HepG2 (cell line): ENCODE measurements around the gene AUTS2. TPM values are rescaled to one million over a fixed set of nuclear protein-coding genes. Genes with fewer than 3 reads are reported as not detected.

Experiments used
- ATAC-seq: fragments of 200-7000 bp; cut with Tn5 transposase; 3 replicates; pipeline ENCODE4 v1.9.1; 2020; ENCODE audit warnings: mild to moderate bottlenecking, moderate library complexity
- BruUV-seq: library from RNA; stranded (reverse); fragments of 400-500 nt; replicated peaks from 2 replicates; lab custom pipeline; 2021; lab: Mats Ljungman, UMichigan
- CTCF ChIA-PET: fragments of 300-600 bp; formaldehyde crosslinking; extraction: SDS; loops from one replicate; lab custom pipeline; 2021; ENCODE audit warnings: low total read pairs, inconsistent platforms, low intra/inter-chr PET ratio; lab: Yijun Ruan, JAX
- POLR2A ChIA-PET: fragments of 350-600 bp; sonication (Branson Sonifier 250); formaldehyde crosslinking; loops from one replicate; lab custom pipeline; 2020; ENCODE audit warnings: antibody characterized with exemption, inconsistent platforms; lab: Yijun Ruan, JAX
- DNase-seq: peaks from one replicate; pipeline ENCODE4 v3.0.0-alpha.2; 2015; ENCODE audit warnings: low spot score
- FAIRE-seq: peaks from 3 replicates; lab custom pipeline; 2011; peaks lifted over from hg19 to GRCh38; lab: Jason Lieb, UNC
- H2AFZ ChIP-seq: one replicate; pipeline ENCODE4 v1.6.1; 2011; ENCODE audit warnings: low read length, inconsistent platforms
- H3K27ac ChIP-seq: fragments of 300-600 bp; 3 replicates; pipeline ENCODE4 v1.8.0; 2011; ENCODE audit warnings: mixed run types, mild to moderate bottlenecking, mixed read lengths, low read length, inconsistent platforms; ENCODE audit not compliant: insufficient read depth; ENCODE audit errors: extremely low read length
- H3K27me3 ChIP-seq, 2 experiments: fragments of 200-600 bp in 1 of 2; 2 replicates in 1 of 2; 3 replicates in 1 of 2; pipeline versions ENCODE4 v1.6.0 to v1.8.0; 2011; ENCODE audit warnings: low read length in 2 of 2, mild to moderate bottlenecking in 2 of 2, moderate library complexity in 2 of 2, inconsistent platforms in 1 of 2; ENCODE audit not compliant: insufficient read depth in 2 of 2, control insufficient read depth in 1 of 2
- H3K36me3 ChIP-seq, 2 experiments: fragments of 200-600 bp in 1 of 2; replicated peaks in 1 of 2; 2 replicates in 1 of 2; 3 replicates in 1 of 2; pipeline versions ENCODE4 v1.5.1 to v1.8.0; 2011; ENCODE audit warnings: low read length in 2 of 2, inconsistent platforms in 1 of 2; ENCODE audit not compliant: insufficient read depth in 2 of 2, control insufficient read depth in 1 of 2
- H3K4me1 ChIP-seq: 2 replicates; pipeline ENCODE4 v1.5.1; 2012; ENCODE audit warnings: low read length, inconsistent platforms; ENCODE audit not compliant: insufficient read depth
- H3K4me2 ChIP-seq: 2 replicates; pipeline ENCODE4 v1.6.0; 2011; ENCODE audit warnings: low read depth, low read length, inconsistent platforms
- H3K4me3 ChIP-seq, 3 experiments: fragments of 200-600 bp in 1 of 3; sonication (generic), shearing (Covaris generic) in 1 of 3; replicated peaks in 1 of 3; 2 replicates each; pipeline ENCODE4 v1.5.1; 2011 to 2016; ENCODE audit warnings: low read length in 3 of 3, inconsistent platforms in 2 of 3, low read depth in 2 of 3, mild to moderate bottlenecking in 2 of 3, control low read depth in 1 of 3, mixed read lengths in 1 of 3; ENCODE audit not compliant: insufficient read depth in 1 of 3
- H3K79me2 ChIP-seq: one replicate; pipeline ENCODE4 v1.6.1; 2011; ENCODE audit warnings: low read length, inconsistent platforms; ENCODE audit not compliant: insufficient read depth
- H3K9ac ChIP-seq: 2 replicates; pipeline ENCODE4 v1.6.0; 2011; ENCODE audit warnings: mild to moderate bottlenecking, low read depth, low read length, inconsistent platforms; ENCODE audit not compliant: insufficient read depth
- H3K9me3 ChIP-seq: 2 replicates; pipeline ENCODE4 v1.5.1; 2012; ENCODE audit warnings: mild to moderate bottlenecking, low read length
- H4K20me1 ChIP-seq: 2 replicates; pipeline ENCODE4 v1.6.0; 2011; ENCODE audit warnings: inconsistent platforms, mild to moderate bottlenecking, low read length, moderate library complexity; ENCODE audit not compliant: insufficient read depth
- CENPT ChIP-seq: sonication (generic); formaldehyde crosslinking; IDR thresholded peaks from 2 replicates; pipeline ENCODE4 v1.8.0; 2022; ENCODE audit warnings: low read depth, mild to moderate bottlenecking, moderate library complexity, missing genetic modification reagents
- CERS6 ChIP-seq: sonication (generic); formaldehyde crosslinking; IDR thresholded peaks from 2 replicates; pipeline ENCODE4 v1.5.0; 2020; ENCODE audit warnings: missing genetic modification reagents
- FOXO1 ChIP-seq: sonication (generic); formaldehyde crosslinking; IDR thresholded peaks from 2 replicates; pipeline ENCODE4 v1.4.0; 2020; ENCODE audit warnings: missing genetic modification reagents
- GPN1 ChIP-seq: sonication (generic); formaldehyde crosslinking; IDR thresholded peaks from 2 replicates; pipeline ENCODE4 v1.5.1; 2020; ENCODE audit warnings: missing genetic modification reagents, borderline replicate concordance
- HIVEP1 ChIP-seq: sonication (generic); formaldehyde crosslinking; IDR thresholded peaks from 2 replicates; pipeline ENCODE4 v1.4.0; 2020; ENCODE audit warnings: mild to moderate bottlenecking, missing genetic modification reagents
- NKX3-1 ChIP-seq: sonication (generic); formaldehyde crosslinking; IDR thresholded peaks from 2 replicates; pipeline ENCODE4 v1.5.0; 2020; ENCODE audit warnings: missing genetic modification reagents
- NR2F2 ChIP-seq: IDR thresholded peaks from 2 replicates; pipeline ENCODE4 v1.6.1; 2012; ENCODE audit warnings: low read depth, inconsistent platforms, borderline replicate concordance
- RNF2 ChIP-seq: fragments of 450-650 bp; conservative IDR thresholded peaks from 2 replicates; pipeline ENCODE4 v1.6.1; 2016; ENCODE audit warnings: low read depth
- SAFB2 ChIP-seq: sonication (generic); formaldehyde crosslinking; IDR thresholded peaks from 2 replicates; pipeline ENCODE4 v1.5.1; 2020; ENCODE audit warnings: missing genetic modification reagents, low read depth, mild to moderate bottlenecking, borderline replicate concordance
- SIN3B ChIP-seq: fragments of 150-350 bp; IDR thresholded peaks from 2 replicates; pipeline ENCODE4 v1.6.1; 2014; ENCODE audit warnings: low read length
- SOX13 ChIP-seq, 3 experiments: fragments of 450-650 bp in 1 of 3; sonication (generic) in 1 of 3; formaldehyde crosslinking in 1 of 3; IDR thresholded peaks in 2 of 3; conservative IDR thresholded peaks in 1 of 3; 2 replicates each; pipeline versions ENCODE4 v1.5.0 to v1.6.1; 2016 to 2020; ENCODE audit warnings: antibody characterized with exemption in 1 of 3, mild to moderate bottlenecking in 1 of 3, missing compliant biosample characterization in 1 of 3, missing genetic modification reagents in 1 of 3, moderate library complexity in 1 of 3
- ZNF205 ChIP-seq: IDR thresholded peaks from 2 replicates; pipeline ENCODE4 v1.6.1; 2018; ENCODE audit warnings: missing biosample characterization, missing genetic modification reagents
- ZNF280D ChIP-seq: sonication (generic); formaldehyde crosslinking; IDR thresholded peaks from 2 replicates; pipeline ENCODE4 v1.5.1; 2020; ENCODE audit warnings: mild to moderate bottlenecking, missing genetic modification reagents
- ZNF350 ChIP-seq: sonication (generic); formaldehyde crosslinking; IDR thresholded peaks from 2 replicates; pipeline ENCODE4 v1.4.0; 2020; ENCODE audit warnings: mild to moderate bottlenecking, low read depth, missing genetic modification reagents, borderline replicate concordance
- ZNF446 ChIP-seq: sonication (generic); formaldehyde crosslinking; IDR thresholded peaks from 2 replicates; pipeline ENCODE4 v1.5.0; 2020; ENCODE audit warnings: mild to moderate bottlenecking, missing genetic modification reagents
- ZNF460 ChIP-seq: sonication (generic); formaldehyde crosslinking; IDR thresholded peaks from 2 replicates; pipeline ENCODE4 v1.5.1; 2020; ENCODE audit warnings: missing genetic modification reagents, mild to moderate bottlenecking, borderline replicate concordance
- ZNF547 ChIP-seq: sonication (generic); formaldehyde crosslinking; IDR thresholded peaks from 2 replicates; pipeline ENCODE4 v1.5.1; 2020; ENCODE audit warnings: mild to moderate bottlenecking, missing genetic modification reagents
- ZNF724P ChIP-seq: sonication (generic); formaldehyde crosslinking; IDR thresholded peaks from 2 replicates; pipeline ENCODE4 v1.8.0; 2022; ENCODE audit warnings: missing genetic modification reagents, borderline replicate concordance
- WGBS: methylation state at CpG from one replicate; pipeline ENCODE4 v1.1.6; 2017; ENCODE audit warnings: low lambda C conversion rate; 5-methylcytosine and 5-hydroxymethylcytosine counted together
- in situ Hi-C: cut with HindIII; loops from 2 replicates; pipeline ENCODE4 v1.10.0; 2017; ENCODE audit warnings: low pct_unique_long_range_greater_than_20kb; ENCODE audit not compliant: extremely low pct_ligation_motif_present
- intact Hi-C: fragments of 100-400 bp; cut with micrococcal nuclease; formaldehyde crosslinking; loops from one replicate; pipeline ENCODE4 v1.10.0; 2022; ENCODE audit not compliant: unreplicated experiment
- polyA plus RNA-seq, 8 experiments: library from polyadenylated mRNA; depleted of rRNA in 3 of 8; stranded (reverse) in 7 of 8; unstranded in 1 of 8; fragments of >200 nt; fragmentation: Illumina TruSeq in 4 of 8; extraction: Trizol in 4 of 8; gene quantifications; 2 replicates each; pipeline versions ENCODE4 v1.2.1 to v1.2.3, GENCODE V29; 2011 to 2016; ENCODE audit warnings: low read depth in 4 of 8, missing spikeins in 1 of 8, mixed read lengths in 1 of 8; ENCODE audit not compliant: insufficient read depth in 1 of 8
- total RNA-seq, 5 experiments: library from RNA; depleted of rRNA; stranded (reverse); fragments of >200 nt; fragmentation: Illumina TruSeq; extraction: Trizol; gene quantifications; 2 replicates each; pipeline ENCODE4 v1.2.3, GENCODE V29; 2016; ENCODE audit warnings: low read depth in 1 of 5
- TF ChIP-seq, protein P1 (sequence below): sonication (generic); formaldehyde crosslinking; IDR thresholded peaks from 2 replicates; pipeline ENCODE4 v1.5.1; 2020; ENCODE audit warnings: mild to moderate bottlenecking, missing genetic modification reagents, borderline replicate concordance

Gene AUTS2
- total and polyA plus RNA-seq, 2 of the 13 experiments (the other 11 are each of a cell fraction or from before 2014, with no cell fraction given): 0.38 TPM; not detected in 1

- no peaks in the 10 kb centered on the region for H3K36me3 ChIP-seq
- no peak overlapping the region for H3K4me2 ChIP-seq
- no peaks in the 10 kb centered on the region for H3K79me2 ChIP-seq
- intact Hi-C loops (no loop called here), in situ Hi-C loops (no loop called here)
- ATAC-seq: no peak
- H2AFZ ChIP-seq: no peak overlapping the region
- DNase-seq: no peak
- no peaks in the 10 kb centered on the region for H3K27me3 ChIP-seq
- POLR2A ChIA-PET: no interaction called here
- H3K4me3 ChIP-seq: no peak overlapping the region
- 61% methylated on average over 6 of the region's 6 CpGs for WGBS
- no peak overlapping the region for H3K9ac ChIP-seq
- no peak overlapping the region for H3K27ac ChIP-seq
- no peaks in the 10 kb centered on the region for H3K9me3 ChIP-seq
- no peaks in the 10 kb centered on the region for H4K20me1 ChIP-seq
- CTCF ChIA-PET: no interaction called here
- BruUV-seq: no TSS peak
- H3K4me1 ChIP-seq: no peaks in the 10 kb centered on the region
- TF ChIP-seq SAFB2 (CRISPR knock-in tag) (no peak), CERS6 (CRISPR knock-in tag) (no peak), ZNF350 (CRISPR knock-in tag) (no peak), FOXO1 (no peak), ZNF547 (CRISPR knock-in tag) (no peak), ZNF205 (no peak), NKX3-1 (no peak), RNF2 (no peak), ZNF446 (no peak), SIN3B (no peak), HIVEP1 (CRISPR knock-in tag) (no peak), SOX13 (IDR thresholded peaks at IDR 0.05) (no peak), SOX13 (CRISPR knock-in tag; conservative IDR thresholded peaks at IDR 0.05 in 1 of 2, IDR thresholded peaks at IDR 0.05 in 1 of 2) (no peak), ZNF280D (CRISPR knock-in tag) (no peak), NR2F2 (no peak), GPN1 (CRISPR knock-in tag) (no peak), ZNF724P (CRISPR knock-in tag) (no peak), CENPT (CRISPR knock-in tag) (no peak), ZNF460 (no peak)
- TF ChIP-seq, protein P1, sequence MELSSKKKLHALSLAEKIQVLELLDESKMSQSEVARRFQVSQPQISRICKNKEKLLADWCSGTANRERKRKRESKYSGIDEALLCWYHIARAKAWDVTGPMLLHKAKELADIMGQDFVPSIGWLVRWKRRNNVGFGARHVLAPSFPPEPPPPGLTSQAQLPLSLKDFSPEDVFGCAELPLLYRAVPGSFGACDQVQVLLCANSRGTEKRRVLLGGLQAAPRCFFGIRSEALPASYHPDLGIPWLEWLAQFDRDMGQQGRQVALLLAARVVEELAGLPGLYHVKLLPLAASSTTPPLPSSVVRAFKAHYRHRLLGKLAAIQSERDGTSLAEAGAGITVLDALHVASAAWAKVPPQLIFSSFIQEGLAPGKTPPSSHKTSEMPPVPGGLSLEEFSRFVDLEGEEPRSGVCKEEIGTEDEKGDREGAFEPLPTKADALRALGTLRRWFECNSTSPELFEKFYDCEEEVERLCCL: no peak
- no peak for FAIRE-seq
These were observed 722.8 kb downstream of the AUTS2 start for GRCh38 chr7:70321016-70321590.
